A549 (cell line): Measurements from ENCODE around the gene PLA2G1B. TPM values are rescaled to one million over a fixed set of nuclear protein-coding genes. Genes with fewer than 3 reads are reported as not detected.
A peak's percentile ranks its signal among the peaks of the same experiment; 100 is the strongest.

ENCODE experiments used
- ATAC-seq, 2 experiments: fragments of 200-7000 bp in 1 of 2; fragments of >200 bp in 1 of 2; cut with Nextera tagmentation in 1 of 2; cut with Tn5 transposase in 1 of 2; 3 replicates each; pipeline versions ENCODE4 v1.8.0 to v1.9.1; 2018 to 2020; ENCODE audit warnings: mild to moderate bottlenecking in 1 of 2, moderate library complexity in 1 of 2
- CTCF ChIA-PET: fragments of 300-600 bp; sonication (Branson Sonifier 250); formaldehyde crosslinking; extraction: SDS; loops from one replicate; lab custom pipeline; 2021; ENCODE audit warnings: antibody characterized with exemption, inconsistent platforms; lab: Yijun Ruan, JAX
- POLR2A ChIA-PET: fragments of 350-600 bp; formaldehyde crosslinking; extraction: SDS; loops from one replicate; lab custom pipeline; 2021; ENCODE audit warnings: antibody characterized with exemption, inconsistent platforms; lab: Yijun Ruan, JAX
- DNase-seq, 2 experiments: peaks; one replicate each; pipeline versions ENCODE4 v3.0.0 to v3.0.0-alpha.2; 2011 to 2016; ENCODE audit warnings: low read depth in 1 of 2, low spot score in 1 of 2
- FAIRE-seq: peaks from 2 replicates; lab custom pipeline; 2011; peaks lifted over from hg19 to GRCh38; lab: Jason Lieb, UNC
- H3K27ac ChIP-seq, 2 experiments: fragments of >200 bp; sonication (Bioruptor Twin); formaldehyde crosslinking; 3 replicates each; pipeline ENCODE4 v1.5.1; 2016 to 2017
- H3K4me1 ChIP-seq: fragments of >200 bp; sonication (Bioruptor Twin); formaldehyde crosslinking; 3 replicates; pipeline ENCODE4 v1.6.1; 2016
- H3K4me2 ChIP-seq: fragments of >200 bp; sonication (Bioruptor Twin); formaldehyde crosslinking; 3 replicates; pipeline ENCODE4 v1.6.1; 2016
- H3K4me3 ChIP-seq: fragments of >200 bp; sonication (Bioruptor Twin); formaldehyde crosslinking; 3 replicates; pipeline ENCODE4 v1.5.1; 2016
- H3K9me3 ChIP-seq: fragments of >200 bp; sonication (Bioruptor Twin); formaldehyde crosslinking; 3 replicates; pipeline ENCODE4 v1.6.1; 2016
- BHLHE40 ChIP-seq: IDR thresholded peaks from 2 replicates; pipeline ENCODE4 v1.6.1; 2012; ENCODE audit warnings: low read depth, low read length, inconsistent platforms
- CBX8 ChIP-seq: fragments of 200-600 bp; sonication (generic); IDR thresholded peaks from 2 replicates; pipeline ENCODE4 v1.6.1; 2016
- CHD2 ChIP-seq: fragments of 150-350 bp; IDR thresholded peaks from 2 replicates; pipeline ENCODE4 v1.6.1; 2014; ENCODE audit warnings: low read length; ENCODE audit not compliant: partially characterized antibody
- CHD4 ChIP-seq: fragments of 200-600 bp; sonication (generic); IDR thresholded peaks from 2 replicates; pipeline ENCODE4 v1.6.1; 2016; ENCODE audit warnings: antibody characterized with exemption, mild to moderate bottlenecking, borderline replicate concordance
- EHF ChIP-seq: fragments of 250-450 bp; sonication (Bioruptor Pico); IDR thresholded peaks from 2 replicates; pipeline ENCODE4 v1.5.0; 2020; ENCODE audit warnings: mild to moderate bottlenecking
- EHMT2 ChIP-seq: fragments of 200-600 bp; sonication (generic); IDR thresholded peaks from 2 replicates; pipeline ENCODE4 v1.6.1; 2016; ENCODE audit warnings: antibody characterized with exemption, low read depth, mild to moderate bottlenecking, moderate library complexity
- ELK1 ChIP-seq: fragments of 150-350 bp; IDR thresholded peaks from 2 replicates; pipeline ENCODE4 v1.6.1; 2014; ENCODE audit warnings: low read depth, mild to moderate bottlenecking, low read length
- FOSB ChIP-seq: fragments of 250-450 bp; sonication (Bioruptor Pico); IDR thresholded peaks from 2 replicates; pipeline ENCODE4 v1.5.0; 2020; ENCODE audit warnings: mild to moderate bottlenecking, moderate library complexity
- HES2 ChIP-seq: fragments of >200 bp; sonication (Bioruptor Twin); formaldehyde crosslinking; IDR thresholded peaks from 2 replicates; pipeline ENCODE4 v1.6.1; 2016
- HOXA7 ChIP-seq: fragments of 250-450 bp; sonication (Bioruptor Pico); IDR thresholded peaks from 2 replicates; pipeline ENCODE4 v1.5.0; 2020; ENCODE audit warnings: mild to moderate bottlenecking, moderate library complexity
- JUN ChIP-seq, 2 experiments: fragments of >200 bp; sonication (Bioruptor Twin); formaldehyde crosslinking; IDR thresholded peaks; 2 replicates in 1 of 2; 3 replicates in 1 of 2; pipeline ENCODE4 v1.6.1; 2016 to 2017
- NPAS2 ChIP-seq: fragments of 250-450 bp; sonication (Bioruptor Pico); IDR thresholded peaks from 2 replicates; pipeline ENCODE4 v1.8.0; 2022; ENCODE audit warnings: mild to moderate bottlenecking, moderate library complexity, borderline replicate concordance
- PHF8 ChIP-seq: fragments of 200-600 bp; sonication (generic); IDR thresholded peaks from 2 replicates; pipeline ENCODE4 v1.6.1; 2016; ENCODE audit warnings: low read depth, mild to moderate bottlenecking, antibody characterized with exemption, moderate library complexity, borderline replicate concordance
- RAD21 ChIP-seq, 2 experiments: fragments of >200 bp in 1 of 2; sonication (Bioruptor Twin) in 1 of 2; formaldehyde crosslinking in 1 of 2; IDR thresholded peaks in 1 of 2; conservative IDR thresholded peaks in 1 of 2; 2 replicates in 1 of 2; 3 replicates in 1 of 2; pipeline ENCODE4 v1.6.1; 2012 to 2018; ENCODE audit warnings: inconsistent platforms in 1 of 2
- RARB ChIP-seq: fragments of 250-450 bp; sonication (Bioruptor Pico); IDR thresholded peaks from 2 replicates; pipeline ENCODE4 v1.8.0; 2021; ENCODE audit warnings: mild to moderate bottlenecking, moderate library complexity
- RCOR1 ChIP-seq: fragments of 150-350 bp; IDR thresholded peaks from 2 replicates; pipeline ENCODE4 v1.6.1; 2014; ENCODE audit warnings: antibody characterized with exemption, low read length, low read depth
- REST ChIP-seq: fragments of 200-600 bp; sonication (generic); IDR thresholded peaks from 2 replicates; pipeline ENCODE4 v1.6.1; 2016; ENCODE audit warnings: antibody characterized with exemption, mild to moderate bottlenecking, moderate library complexity
- RFX5 ChIP-seq: fragments of 450-650 bp; IDR thresholded peaks from 2 replicates; pipeline ENCODE4 v1.7.1; 2014; ENCODE audit warnings: antibody characterized with exemption, mild to moderate bottlenecking, moderate library complexity
- RNF2 ChIP-seq: fragments of 200-600 bp; sonication (generic); IDR thresholded peaks from 2 replicates; pipeline ENCODE4 v1.6.1; 2016; ENCODE audit warnings: low read depth, mild to moderate bottlenecking, antibody characterized with exemption, moderate library complexity, borderline replicate concordance
- SMC3 ChIP-seq: fragments of >200 bp; sonication (Bioruptor Twin); formaldehyde crosslinking; IDR thresholded peaks from 3 replicates; pipeline ENCODE4 v1.6.1; 2018; ENCODE audit warnings: inconsistent platforms
- TP53 ChIP-seq: fragments of 250-450 bp; sonication (Bioruptor Pico); IDR thresholded peaks from 2 replicates; pipeline ENCODE4 v1.5.0; 2021; ENCODE audit warnings: mild to moderate bottlenecking, moderate library complexity
- ZFP36 ChIP-seq: fragments of 450-650 bp; IDR thresholded peaks from 2 replicates; pipeline ENCODE4 v1.6.1; 2014; ENCODE audit warnings: borderline replicate concordance; ENCODE audit not compliant: partially characterized antibody
- WGBS: methylation state at CpG from one replicate; pipeline ENCODE4 v1.1.6; 2017; ENCODE audit errors: missing lambda C conversion rate; 5-methylcytosine and 5-hydroxymethylcytosine counted together
- polyA plus RNA-seq, 4 experiments: library from polyadenylated mRNA; depleted of rRNA in 3 of 4; stranded (reverse); fragments of >200 nt; fragmentation: RNase III in 1 of 4; extraction: RNeasy Plus Mini Kit Qiagen cat#74134 plus additional on column Dnase treatment in 1 of 4; gene quantifications; 2 replicates in 3 of 4; 3 replicates in 1 of 4; pipeline ENCODE4 v1.2.3, GENCODE V29; 2011 to 2017
- TF ChIP-seq, protein P1 (sequence below): IDR thresholded peaks from 2 replicates; pipeline ENCODE4 v1.6.1; 2012
- TF ChIP-seq, protein P2 (sequence below): fragments of 250-450 bp; sonication (Bioruptor Pico); IDR thresholded peaks from 2 replicates; pipeline ENCODE4 v1.5.0; 2020; ENCODE audit warnings: low read depth, mild to moderate bottlenecking, moderate library complexity
- TF ChIP-seq, protein P3 (sequence below): fragments of >200 bp; sonication (Bioruptor Twin); formaldehyde crosslinking; IDR thresholded peaks from 3 replicates; pipeline ENCODE4 v1.5.1; 2016

Gene PLA2G1B
- polyA plus RNA-seq, 2 of the 4 experiments (the other 2 are of a cell fraction) = 0.21 TPM; not detected in 1

- TF ChIP-seq HES2 (no peak), SMC3 (peak; percentile 32; the same call in 2 of the 3 replicates), RCOR1 (no peak), NPAS2 (CRISPR knock-in tag) (no peak), PHF8 (0 out of 2 replicates have a peak, but pooled peaks have one; percentile 20), RARB (no peak)
Observed at GRCh38 chr12:120301962-120302815, 25.4 kb downstream of the PLA2G1B start, which contains the start of gene SIRT4 (continued).

- WGBS = under 1% methylated on average over 29 of the region's 29 CpGs
- Histone ChIP-seq H3K4me3 (peak within 1 kb of the TSS; percentile 55), H3K27ac (peak within 1 kb of the TSS; percentile 91 to 96), H3K9me3 (no peaks in the 10 kb centered on the region), H3K4me2 (peak within 1 kb of the TSS; percentile 83), H3K4me1 (peaks cover 13% of the 10 kb centered on the region; the same call in 2 of the 3 replicates)
- POLR2A ChIA-PET = interaction anchor here (0.6 to 4.9 kb wide), 23 partner anchors 9 to 204 kb away, joined by 3 to 220 read pairs (median 5); partner anchors contain the start of genes COX6A1, PXN, RAB35 and RPLP0
- DNase-seq = peak; percentile 59 to 96
- ATAC-seq = peak; percentile 57 to 66
- FAIRE-seq = peak; percentile 80
- CTCF ChIA-PET = interaction anchor here (0.6 to 17.3 kb wide), 6 partner anchors 10 to 496 kb away, joined by 3 to 221 read pairs (median 14); partner anchors contain the start of genes PXN, RPLP0 and SIRT4
- peak; percentile 98 for TF ChIP-seq HOXA7 (CRISPR knock-in tag)
- no peak for TF ChIP-seq SMC3
- TF ChIP-seq CHD2 = peak; percentile 63
- no peak for TF ChIP-seq RFX5
- no peak for TF ChIP-seq CHD4
- TF ChIP-seq, protein P1, sequence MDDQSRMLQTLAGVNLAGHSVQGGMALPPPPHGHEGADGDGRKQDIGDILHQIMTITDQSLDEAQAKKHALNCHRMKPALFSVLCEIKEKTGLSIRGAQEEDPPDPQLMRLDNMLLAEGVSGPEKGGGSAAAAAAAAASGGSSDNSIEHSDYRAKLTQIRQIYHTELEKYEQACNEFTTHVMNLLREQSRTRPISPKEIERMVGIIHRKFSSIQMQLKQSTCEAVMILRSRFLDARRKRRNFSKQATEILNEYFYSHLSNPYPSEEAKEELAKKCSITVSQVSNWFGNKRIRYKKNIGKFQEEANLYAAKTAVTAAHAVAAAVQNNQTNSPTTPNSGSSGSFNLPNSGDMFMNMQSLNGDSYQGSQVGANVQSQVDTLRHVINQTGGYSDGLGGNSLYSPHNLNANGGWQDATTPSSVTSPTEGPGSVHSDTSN = peak; percentile 94
- no peak; a peak in 1 of 5 replicates for TF ChIP-seq RAD21 (conservative IDR thresholded peaks at IDR 0.05 in 1 of 2, IDR thresholded peaks at IDR 0.05 in 1 of 2)
- TF ChIP-seq, protein P2, sequence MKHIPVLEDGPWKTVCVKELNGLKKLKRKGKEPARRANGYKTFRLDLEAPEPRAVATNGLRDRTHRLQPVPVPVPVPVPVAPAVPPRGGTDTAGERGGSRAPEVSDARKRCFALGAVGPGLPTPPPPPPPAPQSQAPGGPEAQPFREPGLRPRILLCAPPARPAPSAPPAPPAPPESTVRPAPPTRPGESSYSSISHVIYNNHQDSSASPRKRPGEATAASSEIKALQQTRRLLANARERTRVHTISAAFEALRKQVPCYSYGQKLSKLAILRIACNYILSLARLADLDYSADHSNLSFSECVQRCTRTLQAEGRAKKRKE (CRISPR knock-in tag) = 0 out of 2 replicates have a peak, but pooled peaks have one; percentile 44
- no peak for TF ChIP-seq RNF2
- 0 out of 2 replicates have a peak, but pooled peaks have one; percentile 6 for TF ChIP-seq BHLHE40
- TF ChIP-seq, protein P3, sequence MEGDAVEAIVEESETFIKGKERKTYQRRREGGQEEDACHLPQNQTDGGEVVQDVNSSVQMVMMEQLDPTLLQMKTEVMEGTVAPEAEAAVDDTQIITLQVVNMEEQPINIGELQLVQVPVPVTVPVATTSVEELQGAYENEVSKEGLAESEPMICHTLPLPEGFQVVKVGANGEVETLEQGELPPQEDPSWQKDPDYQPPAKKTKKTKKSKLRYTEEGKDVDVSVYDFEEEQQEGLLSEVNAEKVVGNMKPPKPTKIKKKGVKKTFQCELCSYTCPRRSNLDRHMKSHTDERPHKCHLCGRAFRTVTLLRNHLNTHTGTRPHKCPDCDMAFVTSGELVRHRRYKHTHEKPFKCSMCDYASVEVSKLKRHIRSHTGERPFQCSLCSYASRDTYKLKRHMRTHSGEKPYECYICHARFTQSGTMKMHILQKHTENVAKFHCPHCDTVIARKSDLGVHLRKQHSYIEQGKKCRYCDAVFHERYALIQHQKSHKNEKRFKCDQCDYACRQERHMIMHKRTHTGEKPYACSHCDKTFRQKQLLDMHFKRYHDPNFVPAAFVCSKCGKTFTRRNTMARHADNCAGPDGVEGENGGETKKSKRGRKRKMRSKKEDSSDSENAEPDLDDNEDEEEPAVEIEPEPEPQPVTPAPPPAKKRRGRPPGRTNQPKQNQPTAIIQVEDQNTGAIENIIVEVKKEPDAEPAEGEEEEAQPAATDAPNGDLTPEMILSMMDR = no peak; the same call in 2 of the 3 replicates
- TF ChIP-seq CBX8 = no peak
- TF ChIP-seq ELK1 = no peak
- TF ChIP-seq FOSB = peak; percentile 99
- TF ChIP-seq NPAS2 (CRISPR knock-in tag) = no peak
- peak; percentile 96 for TF ChIP-seq TP53 (CRISPR knock-in tag)
- TF ChIP-seq JUN (IDR thresholded peaks at IDR 0.05) = peak; percentile 100
- no peak for TF ChIP-seq EHF (CRISPR knock-in tag)
- no peak for TF ChIP-seq ZFP36
- TF ChIP-seq EHMT2 = no peak
- TF ChIP-seq REST = peak; percentile 79
Observed at GRCh38 chr12:120292661-120293531, 34.7 kb downstream of the PLA2G1B start, which contains the start of gene RNU4-1. Gene RNU4-1 (minus strand): TSS chr12:120293237.
